GM21515 (cell line): ENCODE results near the gene HACD2.

Experiments
- ATAC-seq: cut with Tn5 transposase; IDR thresholded peaks from one replicate; pipeline ENCODE4 v1.9.1; 2021; ENCODE audit not compliant: unreplicated experiment

The HACD2 gene

DNA sequence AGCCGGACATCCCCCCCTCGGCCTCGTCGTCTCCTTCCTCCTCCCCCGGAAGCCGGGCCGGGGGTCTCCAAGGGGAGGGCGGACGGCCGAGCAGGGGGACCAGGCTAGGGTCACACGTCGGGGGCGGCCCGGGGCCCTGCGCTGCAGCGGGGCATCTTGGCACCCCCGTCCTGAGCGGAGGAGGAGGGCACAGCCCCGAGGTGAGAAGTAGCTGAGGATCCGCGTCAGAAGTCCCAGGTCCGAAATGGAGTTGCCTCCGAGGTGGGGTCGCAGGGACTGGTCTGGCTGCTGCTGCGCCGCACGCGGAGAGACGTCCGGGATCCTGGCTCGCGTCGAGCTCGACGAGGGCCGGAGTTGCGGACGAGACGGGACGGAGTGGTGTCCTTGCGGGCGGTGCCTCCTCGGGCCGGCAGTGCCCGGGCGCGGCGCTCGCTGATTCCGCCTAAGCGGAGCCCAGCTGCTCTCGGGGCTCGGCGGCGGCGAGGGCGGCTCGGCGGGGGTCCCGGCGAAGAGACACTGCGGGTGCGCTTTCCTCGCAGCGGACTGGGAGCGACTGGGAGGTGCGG lies 136.2 kb downstream of the HACD2 start, which contains the start of gene ADCY5:
ADCY5 (minus strand) TSS at position 555 of the 566 bp plus-strand sequence; CDS start at position 10, 545 bp downstream.
- no peak for ATAC-seq

DNA sequence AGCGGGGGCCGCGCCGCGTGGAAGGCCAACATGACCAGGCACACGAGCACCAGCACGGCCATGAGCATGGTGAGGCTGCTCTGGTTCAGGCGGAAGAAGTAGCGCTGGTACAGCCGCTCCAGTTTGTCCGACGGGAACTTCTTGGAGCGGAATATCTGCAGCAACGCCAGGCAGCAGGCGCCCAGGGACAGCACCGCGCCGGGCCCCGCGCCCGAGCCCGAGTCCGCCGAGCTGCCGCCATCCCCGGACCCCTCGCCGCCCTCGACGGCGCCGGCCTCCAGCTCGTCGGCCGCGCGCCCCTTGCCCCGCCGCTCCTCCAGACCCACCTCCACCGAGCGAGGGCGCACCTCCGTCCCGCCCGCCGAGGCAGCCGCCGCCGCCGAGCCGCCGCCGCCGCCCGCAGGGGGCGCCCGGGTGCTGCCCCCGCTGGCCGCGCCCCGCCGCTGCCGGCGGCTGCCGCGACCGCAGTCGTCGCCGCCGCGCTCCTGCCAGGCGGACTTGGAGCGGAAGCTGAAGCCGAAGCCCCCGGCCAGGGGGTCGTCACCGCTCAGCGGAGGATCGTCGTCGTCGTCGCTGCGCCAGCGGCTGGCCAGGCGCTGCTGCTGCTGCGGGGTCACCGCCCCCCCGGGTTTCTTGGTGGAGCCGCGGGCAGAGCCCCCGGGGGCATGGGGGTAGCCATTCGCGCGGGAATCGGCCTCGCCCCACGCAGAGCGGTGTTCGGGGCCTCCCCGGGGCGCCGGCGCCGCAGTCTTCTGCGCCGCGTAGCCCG lies 136.9 kb downstream of the HACD2 start:
- ATAC-seq: no peak

DNA sequence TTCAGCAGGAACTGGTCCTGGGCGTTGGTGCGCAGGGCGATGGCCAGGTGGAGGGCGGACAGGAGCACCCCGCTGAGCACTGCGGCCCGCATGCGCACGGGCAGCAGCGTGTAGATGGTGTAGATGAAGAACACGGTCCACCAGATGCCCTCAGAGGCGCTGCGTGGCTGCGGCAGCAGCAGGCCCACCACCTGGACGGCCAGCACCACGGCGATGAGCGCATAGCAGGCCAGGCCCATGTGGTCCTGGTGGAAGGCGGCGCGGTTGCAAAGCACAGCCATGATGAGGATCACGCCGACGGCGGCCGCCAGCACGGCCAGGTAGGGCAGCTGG lies 137.5 kb downstream of the HACD2 start:
- no peak for ATAC-seq

GRCh38 chr3:123446610-123447109 lies 138.2 kb downstream of the HACD2 start:
- no peak for ATAC-seq

DNA sequence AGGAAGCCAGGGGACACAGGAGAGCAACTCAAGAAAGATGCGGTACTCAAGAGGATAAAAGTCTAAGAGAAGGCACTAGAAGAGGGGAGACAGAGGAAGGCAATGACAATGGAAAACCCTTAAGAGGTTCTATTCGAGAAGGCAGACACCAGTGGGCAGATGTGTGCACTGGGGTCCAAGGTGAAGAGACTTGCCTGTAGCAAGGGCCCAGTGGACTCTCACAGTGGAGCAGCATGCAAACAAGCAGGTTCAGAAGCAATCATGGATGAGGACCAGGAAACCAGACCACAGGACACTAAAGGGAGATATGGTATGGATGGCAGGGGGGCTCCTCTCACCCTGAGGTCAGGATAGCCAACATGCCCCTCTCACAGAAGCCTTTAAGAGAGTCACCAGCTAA lies 138.6 kb downstream of the HACD2 start:
- no peak for ATAC-seq

DNA sequence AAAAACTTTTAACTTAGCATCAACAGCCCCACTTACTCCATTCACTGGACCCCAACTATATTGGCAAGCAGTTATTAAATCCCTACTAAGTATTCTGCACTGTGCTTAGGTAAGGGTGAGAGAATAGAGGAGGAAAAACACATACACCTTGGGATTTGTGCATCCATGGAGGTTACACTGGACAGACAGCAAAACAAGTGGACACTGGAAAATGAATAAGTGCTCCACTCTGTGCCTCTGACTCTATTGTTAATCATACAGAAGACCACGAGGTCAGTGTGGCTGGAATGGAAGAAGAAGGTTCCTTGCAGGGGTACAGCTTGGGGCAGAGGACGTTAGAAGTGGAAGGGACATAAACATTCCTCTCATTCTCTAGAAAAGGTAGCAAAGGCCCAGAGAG lies 139.2 kb downstream of the HACD2 start:
- no peak for ATAC-seq

- no peak for ATAC-seq
Measured at GRCh38 chr3:123444744-123445143, 140.1 kb downstream of the HACD2 start.

- ATAC-seq: no peak
Measured at GRCh38 chr3:123444023-123444422, 140.8 kb downstream of the HACD2 start.

GRCh38 chr3:123442908-123443307 lies 141.9 kb downstream of the HACD2 start:
- no peak for ATAC-seq

DNA sequence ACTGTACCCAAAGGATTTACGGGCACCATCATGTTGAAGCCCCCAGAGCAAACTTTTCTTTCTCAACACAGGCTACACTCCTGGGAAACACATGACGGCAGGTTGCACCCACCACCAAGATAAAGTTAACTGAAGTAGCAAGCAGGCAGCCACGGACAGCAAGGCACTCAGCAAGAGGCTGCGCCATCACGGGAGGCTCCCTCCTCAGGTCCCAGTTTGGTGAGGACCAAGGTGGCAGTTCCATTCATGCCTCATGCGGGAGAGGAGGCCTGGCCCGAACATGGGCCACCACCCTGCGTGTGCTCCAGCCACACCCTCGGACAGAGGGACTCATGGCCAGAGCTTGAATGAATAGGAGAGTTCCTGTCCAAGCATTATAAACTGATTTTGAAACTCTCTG lies 142.7 kb downstream of the HACD2 start:
- ATAC-seq: no peak
